Lung (tissue), 12 donors: ENCODE results near the gene USH2A. TPM values are rescaled to one million over a fixed set of nuclear protein-coding genes. Genes with fewer than 3 reads are reported as not detected.

Experiments used
- ATAC-seq: fragments of 200-7000 bp; cut with Tn5 transposase; one replicate; pipeline ENCODE4 v1.9.1; 2020; ENCODE audit warnings: moderate number of reproducible peaks; ENCODE audit not compliant: insufficient read depth, low FRiP score
- DNase-seq, 3 donors: peaks; one replicate each; pipeline ENCODE4 v3.0.0-alpha.2; 2013 to 2017
- H3K27ac ChIP-seq, 2 donors: one replicate each; pipeline ENCODE4 v1.5.1; 2013; ENCODE audit warnings: mild to moderate bottlenecking in 2 of 2, moderate library complexity in 2 of 2, control low read depth in 1 of 2, inconsistent platforms in 1 of 2, low read depth in 1 of 2, low read length in 1 of 2
- H3K27me3 ChIP-seq, 3 donors: one replicate each; pipeline ENCODE4 v1.5.1; 2013; ENCODE audit warnings: low read length in 2 of 3; ENCODE audit not compliant: control insufficient read depth in 3 of 3, insufficient read depth in 3 of 3
- H3K36me3 ChIP-seq, 4 donors: one replicate each; pipeline ENCODE4 v1.5.1; 2013; ENCODE audit warnings: low read length in 4 of 4, mild to moderate bottlenecking in 1 of 4, moderate library complexity in 1 of 4; ENCODE audit not compliant: control insufficient read depth in 4 of 4, insufficient read depth in 4 of 4
- H3K4me1 ChIP-seq, 5 donors: one replicate each; pipeline ENCODE4 v1.5.1; 2013; ENCODE audit warnings: low read length in 5 of 5, mild to moderate bottlenecking in 2 of 5, moderate library complexity in 1 of 5; ENCODE audit not compliant: control insufficient read depth in 5 of 5, insufficient read depth in 5 of 5
- H3K4me3 ChIP-seq: one replicate; pipeline ENCODE4 v1.5.1; 2013; ENCODE audit warnings: mild to moderate bottlenecking, control low read depth, moderate library complexity
- H3K9ac ChIP-seq, 2 donors: one replicate each; pipeline ENCODE4 v1.5.1; 2013; ENCODE audit warnings: low read length in 2 of 2, control low read depth in 1 of 2; ENCODE audit not compliant: insufficient read depth in 1 of 2
- H3K9me3 ChIP-seq, 4 donors: one replicate each; pipeline ENCODE4 v1.5.1; 2013; ENCODE audit warnings: low read length in 3 of 4, mild to moderate bottlenecking in 1 of 4, moderate library complexity in 1 of 4; ENCODE audit not compliant: control insufficient read depth in 4 of 4, insufficient read depth in 3 of 4
- CTCF ChIP-seq: IDR thresholded peaks from 2 replicates; pipeline ENCODE4 v1.5.1; 2012; ENCODE audit warnings: mild to moderate bottlenecking; ENCODE audit errors: control extremely low read depth, extremely low read depth
- WGBS, 2 donors: extraction: QIAGEN DNeasy Blood & Tissue Kit; methylation state at CpG; one replicate each; pipeline ENCODE4 v1.1.7; 2013; 5-methylcytosine and 5-hydroxymethylcytosine counted together
- polyA plus RNA-seq, 2 donors: library from polyadenylated mRNA; stranded (reverse); fragments of 200-250 nt; gene quantifications; one replicate each; pipeline ENCODE4 v1.2.1, GENCODE V29; 2013
- total RNA-seq, 2 donors: library from RNA; depleted of rRNA in 1 of 2; stranded (reverse); fragments of >200 nt in 1 of 2; gene quantifications; one replicate each; pipeline ENCODE4 v1.2.1, GENCODE V29; 2014 to 2021
- donor health status: control.
- donor health status: control.
- donor health status: Bipolar disorder and iron deficiency.
- donor health status: healthy.
- donor health status: DM: yes; HTN: yes; CAD: no.

The USH2A gene
- total and polyA plus RNA-seq, 4 donors, result under 0.01 to 0.11 TPM; not detected in 2

- no peaks in the 10 kb centered on the region for H3K36me3 ChIP-seq
- no peaks in the 10 kb centered on the region for H3K4me1 ChIP-seq
- WGBS, 2 donors, result 88 to 90% methylated on average over 3 of the region's 3 CpGs
- DNase-seq, result no peak
- ATAC-seq, result no peak
- no peak overlapping the region for H3K9ac ChIP-seq
- H3K9me3 ChIP-seq, result peaks cover 0 to 7% (median 5%) of the 10 kb centered on the region in 4 donors
- H3K27me3 ChIP-seq, result no peaks in the 10 kb centered on the region
- no peak overlapping the region for H3K27ac ChIP-seq
- TF ChIP-seq CTCF, result no peak
- H3K4me3 ChIP-seq, result no peak overlapping the region
Measured at GRCh38 chr1:215730600-215730999, 692.6 kb downstream of the USH2A start.

GRCh38 chr1:215728169-215728568 is 695.1 kb downstream of the USH2A start:
- TF ChIP-seq CTCF, result no peak
- Histone ChIP-seq H3K4me1 (no peaks in the 10 kb centered on the region), H3K27me3 (no peaks in the 10 kb centered on the region), H3K9me3 (no peaks in the 10 kb centered on the region), H3K4me3 (no peak overlapping the region), H3K36me3 (no peaks in the 10 kb centered on the region), H3K27ac (no peak overlapping the region), H3K9ac (no peak overlapping the region)
- 66% methylated on average over 3 of the region's 3 CpGs for WGBS, 2 donors
- DNase-seq, result peak in 2 of 3 donors; percentile 5 to 9
- ATAC-seq, result no peak

- Histone ChIP-seq H3K4me1 (no peaks in the 10 kb centered on the region), H3K36me3 (no peaks in the 10 kb centered on the region), H3K9ac (no peak overlapping the region), H3K27me3 (no peaks in the 10 kb centered on the region), H3K4me3 (no peak overlapping the region), H3K9me3 (no peaks in the 10 kb centered on the region), H3K27ac (no peak overlapping the region)
- no peak for ATAC-seq
- peak; percentile 20 to 75 (median 66) for DNase-seq
- TF ChIP-seq CTCF, result no peak
Measured at GRCh38 chr1:215720126-215720525, 703.1 kb downstream of the USH2A start.

- TF ChIP-seq CTCF, result no peak
- ATAC-seq (no peak), DNase-seq (no peak)
- no peak overlapping the region for H3K4me3 ChIP-seq
- no peaks in the 10 kb centered on the region for H3K27me3 ChIP-seq
- no peaks in the 10 kb centered on the region for H3K4me1 ChIP-seq
- no peak overlapping the region for H3K9ac ChIP-seq
- no peak overlapping the region for H3K27ac ChIP-seq
- H3K36me3 ChIP-seq, result no peaks in the 10 kb centered on the region
- no peaks in the 10 kb centered on the region for H3K9me3 ChIP-seq
Measured at GRCh38 chr1:215719552-215719951, 703.7 kb downstream of the USH2A start.
